Endometrial microvascular endothelial cells (primary cell): ENCODE measurements around the gene MYL11. TPM values are rescaled to one million over a fixed set of nuclear protein-coding genes. Genes with fewer than 3 reads are reported as not detected.

ENCODE experiments used
- in situ Hi-C: cut with HindIII; loops from 2 replicates; pipeline ENCODE4 v1.10.0; 2017; ENCODE audit warnings: low sequenced_read_pairs, low pct_unique_long_range_greater_than_20kb; ENCODE audit errors: inconsistent ontology term
- total RNA-seq: library from RNA; depleted of rRNA; stranded (reverse); fragments of >200 nt; gene quantifications from one replicate; pipeline ENCODE4 v1.2.3, GENCODE V29; 2015; ENCODE audit errors: inconsistent ontology term

MYL11 gene
- total RNA-seq, 1 donor from 2014 or later = not detected

- in situ Hi-C loops = no loop called here
Observed at GRCh38 chr16:30368122-30368791, 6.3 kb upstream of the MYL11 start.

- in situ Hi-C loops = no loop called here
Observed at GRCh38 chr16:30368792-30369090, 5.9 kb upstream of the MYL11 start.

- in situ Hi-C loops = no loop called here
Observed at GRCh38 chr16:30369091-30369937, 5.3 kb upstream of the MYL11 start.

GRCh38 chr16:30369938-30370455 lies 4.6 kb upstream of the MYL11 start:
- in situ Hi-C loops = no loop called here

GRCh38 chr16:30370456-30371247 lies 4.0 kb upstream of the MYL11 start, which contains the start of gene TBC1D10B:
Gene TBC1D10B, minus strand, starts transcription at chr16:30370494. Its CDS starts 311 bp downstream, at chr16:30370183.
- in situ Hi-C loops = no loop called here

- in situ Hi-C loops = no loop called here
Observed at GRCh38 chr16:30371248-30371816, 3.3 kb upstream of the MYL11 start.

- in situ Hi-C loops = no loop called here
Observed at GRCh38 chr16:30372038-30372712, 2.4 kb upstream of the MYL11 start.

- in situ Hi-C loops = no loop called here
Observed at GRCh38 chr16:30372725-30373124, 1.9 kb upstream of the MYL11 start.

- in situ Hi-C loops = no loop called here
Observed at GRCh38 chr16:30375864-30376263, 1.3 kb downstream of the MYL11 start.

GRCh38 chr16:30376461-30376902 lies 1.9 kb downstream of the MYL11 start:
- in situ Hi-C loops = no loop called here

GRCh38 chr16:30377050-30377811 lies 2.6 kb downstream of the MYL11 start:
- in situ Hi-C loops = no loop called here

GRCh38 chr16:30377812-30378235 lies 3.2 kb downstream of the MYL11 start:
- in situ Hi-C loops = no loop called here

- in situ Hi-C loops = no loop called here
Observed at GRCh38 chr16:30378236-30379157, 3.9 kb downstream of the MYL11 start.

- in situ Hi-C loops = no loop called here
Observed at GRCh38 chr16:30379158-30379783, 4.7 kb downstream of the MYL11 start.

GRCh38 chr16:30380072-30380802 lies 5.6 kb downstream of the MYL11 start:
- in situ Hi-C loops = no loop called here

GRCh38 chr16:30380803-30381208 lies 6.2 kb downstream of the MYL11 start:
- in situ Hi-C loops = no loop called here
